HG03521 (cell line): Measurements from ENCODE around the gene STX8.
"Not testable (repeated sequence)": the region's sequence is repeated elsewhere in the genome, so short reads cannot be mapped to it uniquely, and the experiment has no call there.

Source experiments
- ATAC-seq: cut with Tn5 transposase; IDR thresholded peaks from one replicate; pipeline ENCODE4 v1.9.1; 2021; ENCODE audit warnings: mild to moderate bottlenecking, moderate library complexity; ENCODE audit not compliant: unreplicated experiment

The STX8 gene

GRCh38 chr17:9355846-9356245 lies 219.8 kb downstream of the STX8 start:
- no peak for ATAC-seq

GRCh38 chr17:9355231-9355630 lies 220.4 kb downstream of the STX8 start:
- ATAC-seq: not testable (repeated sequence)

GRCh38 chr17:9350080-9350479 lies 225.5 kb downstream of the STX8 start:
- ATAC-seq: no peak

- ATAC-seq: no peak
These were observed 229.2 kb downstream of the STX8 start for GRCh38 chr17:9346296-9346926.

GRCh38 chr17:9343516-9343915 lies 232.1 kb downstream of the STX8 start:
- no peak for ATAC-seq

GRCh38 chr17:9342225-9342624 lies 233.4 kb downstream of the STX8 start:
- ATAC-seq: no peak

- ATAC-seq: no peak
These were observed 235.7 kb downstream of the STX8 start for GRCh38 chr17:9339958-9340357.

- ATAC-seq: not testable (repeated sequence)
These were observed 236.1 kb downstream of the STX8 start for GRCh38 chr17:9339482-9339881.

- no peak for ATAC-seq
These were observed 238.8 kb downstream of the STX8 start for GRCh38 chr17:9336817-9337216.

GRCh38 chr17:9334536-9335446 lies 240.8 kb downstream of the STX8 start:
- ATAC-seq: no peak

- no peak for ATAC-seq
These were observed 243.5 kb downstream of the STX8 start for GRCh38 chr17:9332132-9332494.

- no peak for ATAC-seq
These were observed 244.1 kb downstream of the STX8 start for GRCh38 chr17:9331279-9332131.

- no peak for ATAC-seq
These were observed 244.9 kb downstream of the STX8 start for GRCh38 chr17:9330611-9331271.

GRCh38 chr17:9330141-9330540 lies 245.5 kb downstream of the STX8 start:
- no peak for ATAC-seq

- ATAC-seq: no peak
These were observed 246.2 kb downstream of the STX8 start for GRCh38 chr17:9329251-9329921.

GRCh38 chr17:9324864-9325263 lies 250.8 kb downstream of the STX8 start:
- no peak for ATAC-seq

GRCh38 chr17:9322326-9322725 lies 253.3 kb downstream of the STX8 start:
- ATAC-seq: no peak

GRCh38 chr17:9321890-9322289 lies 253.7 kb downstream of the STX8 start:
- no peak for ATAC-seq

GRCh38 chr17:9315360-9315759 lies 260.3 kb downstream of the STX8 start:
- no peak for ATAC-seq

GRCh38 chr17:9313346-9313745 lies 262.3 kb downstream of the STX8 start:
- no peak for ATAC-seq
